Neural progenitor cell (in vitro differentiated cells): Measurements from ENCODE around the gene TTC39C. TPM values are rescaled to one million over a fixed set of nuclear protein-coding genes. Genes with fewer than 3 reads are reported as not detected.

Source experiments
- DNase-seq: peaks from one replicate; pipeline ENCODE4 v3.0.0-alpha.2; 2016; ENCODE audit warnings: low spot score
- H2AFZ ChIP-seq: fragments of 200-600 bp; sonication (generic); replicated peaks from 2 replicates; pipeline ENCODE4 v1.6.1; 2016; ENCODE audit warnings: antibody characterized with exemption
- H3F3A ChIP-seq: fragments of 200-600 bp; sonication (generic); 2 replicates; pipeline ENCODE4 v1.6.1; 2016; ENCODE audit warnings: antibody characterized with exemption, low read depth
- H3K27ac ChIP-seq: fragments of 200-600 bp; sonication (generic); 2 replicates; pipeline ENCODE4 v1.5.1; 2016; ENCODE audit warnings: mild to moderate bottlenecking
- H3K27me3 ChIP-seq: fragments of 200-600 bp; sonication (generic); 2 replicates; pipeline ENCODE4 v1.6.1; 2016; ENCODE audit warnings: mild to moderate bottlenecking, moderate library complexity
- H3K36me3 ChIP-seq: fragments of 200-600 bp; sonication (generic); 2 replicates; pipeline ENCODE4 v1.5.1; 2016
- H3K4me1 ChIP-seq: fragments of 200-600 bp; sonication (generic); 2 replicates; pipeline ENCODE4 v1.6.1; 2016; ENCODE audit warnings: mixed run types
- H3K4me2 ChIP-seq: fragments of 200-600 bp; sonication (generic); 2 replicates; pipeline ENCODE4 v1.6.1; 2016
- H3K4me3 ChIP-seq: fragments of 200-600 bp; sonication (generic); 2 replicates; pipeline ENCODE4 v1.5.1; 2016
- H3K79me2 ChIP-seq: fragments of 200-600 bp; sonication (generic); 2 replicates; pipeline ENCODE4 v1.6.1; 2016; ENCODE audit warnings: low read depth
- H3K9ac ChIP-seq: fragments of 200-600 bp; sonication (generic); 2 replicates; pipeline ENCODE4 v1.6.1; 2016
- H3K9me3 ChIP-seq: fragments of 200-600 bp; sonication (generic); 2 replicates; pipeline ENCODE4 v1.5.1; 2016; ENCODE audit warnings: low read depth
- H4K20me1 ChIP-seq: fragments of 200-600 bp; sonication (generic); 2 replicates; pipeline ENCODE4 v1.6.1; 2016; ENCODE audit warnings: low read depth
- H3K27ac Mint-ChIP-seq: 3 replicates; pipeline ENCODE4 v1.8.0; 2021; ENCODE audit warnings: mixed read lengths
- H3K27me3 Mint-ChIP-seq: 2 replicates; pipeline ENCODE4 v1.8.0; 2022; ENCODE audit warnings: low read depth, mild to moderate bottlenecking, inconsistent platforms, moderate library complexity, mixed read lengths; ENCODE audit not compliant: insufficient read depth
- H3K36me3 Mint-ChIP-seq: 3 replicates; pipeline ENCODE4 v1.8.0; 2021; ENCODE audit warnings: mixed read lengths
- H3K4me1 Mint-ChIP-seq: 3 replicates; pipeline ENCODE4 v1.8.0; 2021; ENCODE audit warnings: mixed read lengths
- H3K4me3 Mint-ChIP-seq: 3 replicates; pipeline ENCODE4 v1.8.0; 2021; ENCODE audit warnings: mild to moderate bottlenecking, moderate library complexity, mixed read lengths
- H3K9me3 Mint-ChIP-seq: 3 replicates; pipeline ENCODE4 v1.8.0; 2020; ENCODE audit warnings: mixed read lengths
- CTCF ChIP-seq: fragments of 200-600 bp; sonication (generic); IDR thresholded peaks from 2 replicates; pipeline ENCODE4 v1.5.1; 2017; ENCODE audit warnings: antibody characterized with exemption, mild to moderate bottlenecking
- EZH2 ChIP-seq: fragments of 200-600 bp; sonication (generic); IDR thresholded peaks from 2 replicates; pipeline ENCODE4 v1.6.1; 2017; ENCODE audit warnings: antibody characterized with exemption, mild to moderate bottlenecking, moderate library complexity
- EZH2phosphoT487 ChIP-seq: fragments of 200-600 bp; sonication (generic); IDR thresholded peaks from 2 replicates; pipeline ENCODE4 v1.6.1; 2017; ENCODE audit warnings: antibody characterized with exemption
- total RNA-seq: library from RNA; depleted of rRNA; stranded (reverse); fragments of >200 nt; gene quantifications from 2 replicates; pipeline ENCODE4 v1.2.3, GENCODE V29; 2015; ENCODE audit warnings: low replicate concordance

TTC39C gene
- total RNA-seq, 1 donor from 2014 or later, result 27.6 TPM

GRCh38 chr18:24130494-24130893 is 115.9 kb downstream of the TTC39C start:
- Histone ChIP-seq H2AFZ (no peak overlapping the region), H3K4me2 (no peak overlapping the region), H3K9me3 (no peaks in the 10 kb centered on the region), H4K20me1 (no peaks in the 10 kb centered on the region), H3K9ac (no peak overlapping the region), H3K36me3 (no peaks in the 10 kb centered on the region), H3K27me3 (no peaks in the 10 kb centered on the region), H3K4me1 (no peaks in the 10 kb centered on the region), H3K4me3 (no peak overlapping the region), H3F3A (no peaks in the 10 kb centered on the region), H3K79me2 (no peaks in the 10 kb centered on the region), H3K27ac (no peak overlapping the region)
- TF ChIP-seq CTCF (no peak), EZH2 (no peak), EZH2phosphoT487 (no peak)
- Mint-ChIP-seq H3K27ac (no peak overlapping the region), H3K36me3 (peaks cover 8% of the 10 kb centered on the region), H3K27me3 (no peaks in the 10 kb centered on the region), H3K9me3 (no peaks in the 10 kb centered on the region), H3K4me1 (no peaks in the 10 kb centered on the region), H3K4me3 (no peak overlapping the region)
- no peak for DNase-seq

GRCh38 chr18:24136967-24137373 is 122.4 kb downstream of the TTC39C start:
- no peaks in the 10 kb centered on the region for H3K9me3 ChIP-seq
- no peaks in the 10 kb centered on the region for H3K27me3 ChIP-seq
- Mint-ChIP-seq H3K4me1 (peaks cover 11% of the 10 kb centered on the region), H3K27me3 (no peaks in the 10 kb centered on the region), H3K36me3 (peaks cover 3% of the 10 kb centered on the region), H3K27ac (no peak overlapping the region), H3K4me3 (no peak overlapping the region), H3K9me3 (peaks cover 3% of the 10 kb centered on the region)
- DNase-seq, result no peak
- no peaks in the 10 kb centered on the region for H3K79me2 ChIP-seq
- H3K4me2 ChIP-seq, result no peak overlapping the region
- TF ChIP-seq EZH2 (no peak), CTCF (no peak), EZH2phosphoT487 (no peak)
- no peaks in the 10 kb centered on the region for H4K20me1 ChIP-seq
- no peak overlapping the region for H2AFZ ChIP-seq
- H3K36me3 ChIP-seq, result no peaks in the 10 kb centered on the region
- no peak overlapping the region for H3K9ac ChIP-seq
- no peaks in the 10 kb centered on the region for H3F3A ChIP-seq
- no peak overlapping the region for H3K27ac ChIP-seq
- H3K4me3 ChIP-seq, result no peak overlapping the region
- no peaks in the 10 kb centered on the region for H3K4me1 ChIP-seq

GRCh38 chr18:24138409-24138788 is 123.8 kb downstream of the TTC39C start:
- Histone ChIP-seq H3K36me3 (no peaks in the 10 kb centered on the region), H3K9me3 (no peaks in the 10 kb centered on the region), H3K4me2 (peak overlapping the region; percentile 68), H2AFZ (peak overlapping the region; percentile 71), H3F3A (no peaks in the 10 kb centered on the region), H3K9ac (no peak overlapping the region), H3K4me3 (peak overlapping the region; percentile 55), H4K20me1 (no peaks in the 10 kb centered on the region), H3K27ac (no peak overlapping the region), H3K4me1 (no peaks in the 10 kb centered on the region), H3K27me3 (no peaks in the 10 kb centered on the region), H3K79me2 (no peaks in the 10 kb centered on the region)
- TF ChIP-seq CTCF, result no peak
- no peak for TF ChIP-seq EZH2
- no peak for TF ChIP-seq EZH2phosphoT487
- Mint-ChIP-seq H3K9me3 (peaks cover 3% of the 10 kb centered on the region), H3K36me3 (peaks cover 3% of the 10 kb centered on the region), H3K4me3 (peak overlapping the region; percentile 90), H3K27me3 (no peaks in the 10 kb centered on the region), H3K27ac (no peak overlapping the region), H3K4me1 (peaks cover 11% of the 10 kb centered on the region)
- DNase-seq, result no peak
